A673 (cell line): ENCODE data around the gene CCDC57.

Experiments
- CTCF ChIP-seq: fragments of 300-800, 200-600 bp; sonication (generic); conservative IDR thresholded peaks from 2 replicates; pipeline ENCODE4 v1.5.1; 2017; ENCODE audit warnings: low read depth, mild to moderate bottlenecking, antibody characterized with exemption, low read length, moderate library complexity, mixed read lengths
- EZH2 ChIP-seq: fragments of 200-600 bp; sonication (generic); IDR thresholded peaks from 2 replicates; pipeline ENCODE4 v1.6.1; 2017; ENCODE audit warnings: borderline replicate concordance, low read depth, mild to moderate bottlenecking, mixed read lengths, antibody characterized with exemption, low read length; ENCODE audit not compliant: poor library complexity, severe bottlenecking

GRCh38 chr17:82146663-82147654, 65.7 kb downstream of the CCDC57 start:
- TF ChIP-seq CTCF = no peak
- no peak for TF ChIP-seq EZH2
